ENCODE data around the gene CNPY2.

CNPY2 gene

GRCh38 chr12:56315249-56315621 lies 553 bp downstream of the CNPY2 start:
- H3K27me3 ChIP-seq (ENCODE audit: insufficient read depth, low read depth, severe bottlenecking): no peaks in the 10 kb centered on the region
- peaks cover 49% of the 10 kb centered on the region for H3K36me3 ChIP-seq
- H3K27ac ChIP-seq: peak overlapping the region; percentile 79
- DNase-seq: peak; percentile 10
- no peaks in the 10 kb centered on the region for H3K9me3 ChIP-seq (ENCODE audit: severe bottlenecking)
- peak overlapping the region; percentile 89 for H3K4me3 ChIP-seq (ENCODE audit: low read depth, low read length)
- no peak for TF ChIP-seq CTCF (IDR thresholded peaks at IDR 0.05; ENCODE audit: low read depth, low read length)

GRCh38 chr12:56311003-56311402 lies 4.8 kb downstream of the CNPY2 start:
- Histone ChIP-seq H3K27me3 (ENCODE audit: insufficient read depth, low read depth, severe bottlenecking) (no peaks in the 10 kb centered on the region), H3K27ac (no peak overlapping the region), H3K36me3 (peaks cover 62% of the 10 kb centered on the region), H3K9me3 (ENCODE audit: severe bottlenecking) (no peaks in the 10 kb centered on the region), H3K4me3 (ENCODE audit: low read depth, low read length) (no peak overlapping the region)
- no peak for DNase-seq
- no peak for TF ChIP-seq CTCF (IDR thresholded peaks at IDR 0.05; ENCODE audit: low read depth, low read length)

- peaks cover 65% of the 10 kb centered on the region for H3K36me3 ChIP-seq
- DNase-seq: no peak
- H3K4me3 ChIP-seq (ENCODE audit: low read depth, low read length): no peak overlapping the region
- H3K9me3 ChIP-seq (ENCODE audit: severe bottlenecking): no peaks in the 10 kb centered on the region
- no peaks in the 10 kb centered on the region for H3K27me3 ChIP-seq (ENCODE audit: insufficient read depth, low read depth, severe bottlenecking)
- TF ChIP-seq CTCF (IDR thresholded peaks at IDR 0.05; ENCODE audit: low read depth, low read length): no peak
- H3K27ac ChIP-seq: no peak overlapping the region
Measured at GRCh38 chr12:56308714-56309113, 7.1 kb downstream of the CNPY2 start.

- DNase-seq: no peak
- no peak overlapping the region for H3K4me3 ChIP-seq (ENCODE audit: low read depth, low read length)
- H3K27ac ChIP-seq: no peak overlapping the region
- H3K9me3 ChIP-seq (ENCODE audit: severe bottlenecking): no peaks in the 10 kb centered on the region
- no peaks in the 10 kb centered on the region for H3K27me3 ChIP-seq (ENCODE audit: insufficient read depth, low read depth, severe bottlenecking)
- TF ChIP-seq CTCF (IDR thresholded peaks at IDR 0.05; ENCODE audit: low read depth, low read length): no peak
- H3K36me3 ChIP-seq: peaks cover 56% of the 10 kb centered on the region
Measured at GRCh38 chr12:56307221-56307965, 8.4 kb downstream of the CNPY2 start.

GRCh38 chr12:56304872-56305590 lies 10.8 kb downstream of the CNPY2 start:
- H3K27ac ChIP-seq: peak overlapping the region; percentile 28
- no peak for TF ChIP-seq CTCF (IDR thresholded peaks at IDR 0.05; ENCODE audit: low read depth, low read length)
- no peak overlapping the region for H3K4me3 ChIP-seq (ENCODE audit: low read depth, low read length)
- H3K9me3 ChIP-seq (ENCODE audit: severe bottlenecking): no peaks in the 10 kb centered on the region
- H3K36me3 ChIP-seq: peaks cover 44% of the 10 kb centered on the region
- DNase-seq: peak; percentile 26
- no peaks in the 10 kb centered on the region for H3K27me3 ChIP-seq (ENCODE audit: insufficient read depth, low read depth, severe bottlenecking)

Data from WERI-Rb-1 (cell line).